ENCODE data around the gene HS6ST3.

- no peak for TF ChIP-seq CTCF (IDR thresholded peaks at IDR 0.05; ENCODE audit: poor library complexity)
- no peak for TF ChIP-seq EZH2phosphoT487 (IDR thresholded peaks at IDR 0.05; ENCODE audit: low read depth, severe bottlenecking, unreplicated experiment)
- no peak for TF ChIP-seq EZH2 (IDR thresholded peaks at IDR 0.05; ENCODE audit: borderline replicate concordance)
Observed at GRCh38 chr13:96781141-96781540, 691.2 kb downstream of the HS6ST3 start.

All from hepatocyte (in vitro differentiated cells).